OCI-LY3 (cell line): ENCODE data around the gene TECR.

Experiments used
- CTCF ChIP-seq: fragments of 200-600, 300-600 bp; sonication (generic); IDR thresholded peaks from 2 replicates; pipeline ENCODE4 v1.5.1; 2014; ENCODE audit warnings: antibody characterized with exemption, low read length, low read depth
- EZH2phosphoT487 ChIP-seq: fragments of 200-600 bp; shearing (Covaris generic); IDR thresholded peaks from 2 replicates; pipeline ENCODE4 v1.6.1; 2018; ENCODE audit warnings: antibody characterized with exemption, mixed run types, low read depth

GRCh38 chr19:14525729-14526128 lies 3.7 kb upstream of the TECR start:
- TF ChIP-seq CTCF (no peak), EZH2phosphoT487 (no peak)
